Measurements from ENCODE around the gene MDK.

- TF ChIP-seq CTCF (IDR thresholded peaks at IDR 0.05): no peak
- TF ChIP-seq POLR2A (IDR thresholded peaks at IDR 0.05): no peak
These were observed 48.2 kb downstream of the MDK start for GRCh38 chr11:46429717-46430116.

Measured in right lobe of liver (tissue), 4 donors.